Lower leg skin (tissue), 3 donors: ENCODE data around the gene ACP4.

ENCODE experiments used
- POLR2A ChIP-seq, 2 donors: fragments of 450-650 bp; IDR thresholded peaks; one replicate each; pipeline ENCODE4 v1.6.1; 2016 to 2017; ENCODE audit warnings: antibody characterized with exemption in 2 of 2, mild to moderate bottlenecking in 1 of 2, moderate library complexity in 1 of 2
- TF ChIP-seq, protein P1 (sequence below), 3 donors: fragments of 450-650 bp; IDR thresholded peaks; one replicate each; pipeline ENCODE4 v1.5.1; 2016; ENCODE audit warnings: antibody characterized with exemption in 3 of 3, mild to moderate bottlenecking in 3 of 3, moderate library complexity in 2 of 3

DNA sequence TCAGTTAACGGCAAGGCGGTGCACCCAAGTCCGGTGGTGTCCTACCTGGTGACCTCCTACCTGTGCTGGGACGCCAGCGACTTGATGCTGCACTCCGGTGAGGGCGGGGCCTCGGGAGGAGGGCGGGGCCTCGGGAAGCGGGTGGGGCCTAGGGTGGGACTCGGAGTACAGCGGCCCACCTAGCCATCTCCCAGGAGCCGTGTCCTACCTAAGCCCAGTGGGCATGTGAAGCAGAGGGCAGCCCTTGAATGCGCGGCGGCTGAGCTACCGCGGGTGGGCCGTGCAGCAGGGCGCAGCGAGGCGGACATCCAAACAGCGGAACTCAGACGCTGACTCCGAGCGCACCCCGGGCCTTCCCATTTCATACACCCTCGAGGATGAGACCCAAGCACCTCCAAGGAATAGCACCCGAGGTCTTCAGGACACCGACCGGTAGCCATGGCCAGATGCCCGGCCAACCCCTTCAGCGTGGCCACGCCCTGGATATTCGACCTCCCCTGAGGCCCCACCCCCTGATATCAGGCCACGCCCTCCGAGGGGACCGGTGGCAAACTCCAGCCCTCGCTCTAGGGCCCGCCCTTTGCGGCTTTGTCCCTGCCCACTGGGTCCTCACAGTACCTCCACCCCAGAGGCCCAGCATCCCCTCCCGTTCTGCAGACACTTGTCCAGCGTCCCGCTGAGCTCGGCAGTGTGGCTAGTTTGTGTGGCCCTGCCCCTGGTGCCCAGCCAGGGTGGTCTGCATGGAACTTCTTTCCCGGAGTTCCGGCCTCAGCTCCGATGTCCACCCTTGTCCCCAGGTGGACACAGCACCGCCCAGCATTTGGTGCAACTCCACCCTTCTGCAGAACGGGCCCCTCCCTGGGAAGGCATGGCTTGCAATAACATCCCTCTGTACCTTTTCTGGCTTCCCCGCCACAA is 28.0 kb downstream of the ACP4 start:
- TF ChIP-seq, protein P1, sequence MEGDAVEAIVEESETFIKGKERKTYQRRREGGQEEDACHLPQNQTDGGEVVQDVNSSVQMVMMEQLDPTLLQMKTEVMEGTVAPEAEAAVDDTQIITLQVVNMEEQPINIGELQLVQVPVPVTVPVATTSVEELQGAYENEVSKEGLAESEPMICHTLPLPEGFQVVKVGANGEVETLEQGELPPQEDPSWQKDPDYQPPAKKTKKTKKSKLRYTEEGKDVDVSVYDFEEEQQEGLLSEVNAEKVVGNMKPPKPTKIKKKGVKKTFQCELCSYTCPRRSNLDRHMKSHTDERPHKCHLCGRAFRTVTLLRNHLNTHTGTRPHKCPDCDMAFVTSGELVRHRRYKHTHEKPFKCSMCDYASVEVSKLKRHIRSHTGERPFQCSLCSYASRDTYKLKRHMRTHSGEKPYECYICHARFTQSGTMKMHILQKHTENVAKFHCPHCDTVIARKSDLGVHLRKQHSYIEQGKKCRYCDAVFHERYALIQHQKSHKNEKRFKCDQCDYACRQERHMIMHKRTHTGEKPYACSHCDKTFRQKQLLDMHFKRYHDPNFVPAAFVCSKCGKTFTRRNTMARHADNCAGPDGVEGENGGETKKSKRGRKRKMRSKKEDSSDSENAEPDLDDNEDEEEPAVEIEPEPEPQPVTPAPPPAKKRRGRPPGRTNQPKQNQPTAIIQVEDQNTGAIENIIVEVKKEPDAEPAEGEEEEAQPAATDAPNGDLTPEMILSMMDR (IDR thresholded peaks at IDR 0.05) = no peak
- no peak for TF ChIP-seq POLR2A (IDR thresholded peaks at IDR 0.05)
